ENCODE results near the gene AAGAB. TPM values are rescaled to one million over a fixed set of nuclear protein-coding genes. Genes with fewer than 3 reads are reported as not detected.
"Not testable (repeated sequence)": the region's sequence is repeated elsewhere in the genome, so short reads cannot be mapped to it uniquely, and the experiment has no call there.

Gene AAGAB
- total RNA-seq, 1 donor from 2014 or later: 90.8 TPM

DNA sequence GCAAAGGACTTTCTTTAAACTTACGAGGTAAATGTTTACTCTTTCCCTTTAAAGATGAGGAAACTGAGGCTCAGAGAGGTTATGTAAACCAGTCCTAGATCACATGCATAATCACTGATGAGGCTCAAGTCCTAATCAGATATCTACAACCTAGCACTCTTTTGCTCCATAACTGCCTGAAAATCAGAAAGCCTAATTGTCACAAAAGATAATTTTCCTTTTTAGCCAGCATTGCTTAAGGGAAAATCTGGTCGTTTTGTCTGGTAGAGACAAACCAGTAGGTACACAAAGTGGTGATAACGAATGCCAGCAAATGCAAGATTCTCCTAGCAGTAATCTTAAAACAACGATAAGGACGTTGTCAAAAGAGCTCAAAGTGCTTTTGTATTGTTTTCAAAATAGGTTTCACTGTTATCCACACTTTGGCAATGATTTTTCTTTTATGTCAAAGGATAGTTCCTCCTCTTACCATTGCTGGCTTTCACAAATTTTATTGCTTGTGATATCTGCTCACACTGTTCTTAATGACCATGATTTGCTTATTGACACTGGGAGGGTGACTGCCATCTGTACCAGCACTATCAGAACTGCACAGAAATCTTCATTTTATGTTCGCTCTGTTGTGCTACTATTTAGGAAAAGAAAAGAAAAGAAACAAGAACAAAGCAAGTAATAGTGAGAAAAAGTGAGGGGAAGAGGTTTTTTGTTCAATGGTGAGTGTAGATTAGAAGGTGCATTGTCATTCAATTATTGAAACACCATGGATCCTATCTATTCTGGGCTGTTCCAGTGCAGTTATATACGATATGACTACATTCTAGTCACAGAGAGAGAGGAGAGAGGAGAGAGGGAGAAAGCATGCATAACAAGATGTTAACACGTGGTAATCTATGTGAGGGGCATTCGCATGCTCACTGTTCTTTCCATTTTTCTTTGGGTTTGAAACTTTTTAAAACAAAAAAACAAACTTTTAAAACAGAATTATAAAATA, 13.8 kb upstream of the AAGAB start:
- Histone ChIP-seq H3K36me3 (ENCODE audit: control insufficient read depth, insufficient read depth, low read length) (no peaks in the 10 kb centered on the region), H3K4me3 (ENCODE audit: low read depth, low read length) (no peak overlapping the region), H3K27me3 (ENCODE audit: control insufficient read depth, insufficient read depth, low read length) (no peaks in the 10 kb centered on the region)
- FAIRE-seq: no peak
- no peak for DNase-seq (ENCODE audit: low read depth)
- TF ChIP-seq, protein P1, sequence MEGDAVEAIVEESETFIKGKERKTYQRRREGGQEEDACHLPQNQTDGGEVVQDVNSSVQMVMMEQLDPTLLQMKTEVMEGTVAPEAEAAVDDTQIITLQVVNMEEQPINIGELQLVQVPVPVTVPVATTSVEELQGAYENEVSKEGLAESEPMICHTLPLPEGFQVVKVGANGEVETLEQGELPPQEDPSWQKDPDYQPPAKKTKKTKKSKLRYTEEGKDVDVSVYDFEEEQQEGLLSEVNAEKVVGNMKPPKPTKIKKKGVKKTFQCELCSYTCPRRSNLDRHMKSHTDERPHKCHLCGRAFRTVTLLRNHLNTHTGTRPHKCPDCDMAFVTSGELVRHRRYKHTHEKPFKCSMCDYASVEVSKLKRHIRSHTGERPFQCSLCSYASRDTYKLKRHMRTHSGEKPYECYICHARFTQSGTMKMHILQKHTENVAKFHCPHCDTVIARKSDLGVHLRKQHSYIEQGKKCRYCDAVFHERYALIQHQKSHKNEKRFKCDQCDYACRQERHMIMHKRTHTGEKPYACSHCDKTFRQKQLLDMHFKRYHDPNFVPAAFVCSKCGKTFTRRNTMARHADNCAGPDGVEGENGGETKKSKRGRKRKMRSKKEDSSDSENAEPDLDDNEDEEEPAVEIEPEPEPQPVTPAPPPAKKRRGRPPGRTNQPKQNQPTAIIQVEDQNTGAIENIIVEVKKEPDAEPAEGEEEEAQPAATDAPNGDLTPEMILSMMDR (IDR thresholded peaks at IDR 0.05; ENCODE audit: insufficient read depth, low read length, severe bottlenecking): no peak

DNA sequence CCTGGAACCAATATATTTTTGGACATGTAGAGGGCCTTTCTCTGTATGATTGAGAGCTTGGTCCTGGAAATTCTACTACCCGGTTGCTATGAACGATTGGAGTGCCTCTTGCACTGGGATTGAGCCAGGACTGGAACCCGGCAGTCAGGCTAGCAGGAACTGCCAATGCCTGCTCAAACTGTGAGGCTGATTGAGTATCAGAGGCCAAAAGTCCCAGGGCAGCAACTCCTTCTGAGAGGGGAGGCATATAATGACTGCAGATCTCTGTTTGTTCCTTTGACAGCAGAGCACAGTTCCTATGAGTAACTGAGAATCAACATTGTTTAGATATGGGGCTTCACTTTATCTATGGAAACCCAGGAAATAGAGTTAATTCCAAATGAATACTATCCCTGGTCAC, 13.0 kb upstream of the AAGAB start:
- no peak for FAIRE-seq
- DNase-seq (ENCODE audit: low read depth): no peak
- no peaks in the 10 kb centered on the region for H3K36me3 ChIP-seq (ENCODE audit: control insufficient read depth, insufficient read depth, low read length)
- TF ChIP-seq, protein P1 (IDR thresholded peaks at IDR 0.05; ENCODE audit: insufficient read depth, low read length, severe bottlenecking): no peak
- H3K4me3 ChIP-seq (ENCODE audit: low read depth, low read length): no peak overlapping the region
- H3K27me3 ChIP-seq (ENCODE audit: control insufficient read depth, insufficient read depth, low read length): no peaks in the 10 kb centered on the region

DNA sequence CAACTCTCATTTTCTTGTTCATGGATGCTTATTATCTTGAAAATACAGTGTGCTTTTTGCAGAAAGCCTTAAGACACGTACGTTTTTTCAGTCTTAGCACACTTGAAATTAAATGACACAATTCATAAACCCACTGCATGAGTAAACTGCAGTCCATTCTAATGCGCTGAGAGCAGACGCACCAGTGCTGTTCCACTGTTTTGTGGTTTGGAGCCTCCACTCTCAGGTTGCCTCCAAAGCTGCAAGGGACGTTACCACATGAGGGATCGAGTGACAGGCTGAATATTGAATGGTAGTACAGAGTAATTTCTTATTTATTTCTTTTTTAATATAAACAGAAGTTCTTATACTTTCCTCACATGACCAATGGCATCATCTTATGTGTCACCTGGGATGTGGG, 12.4 kb upstream of the AAGAB start:
- FAIRE-seq (no peak), DNase-seq (ENCODE audit: low read depth) (no peak)
- Histone ChIP-seq H3K36me3 (ENCODE audit: control insufficient read depth, insufficient read depth, low read length) (no peaks in the 10 kb centered on the region), H3K27me3 (ENCODE audit: control insufficient read depth, insufficient read depth, low read length) (no peaks in the 10 kb centered on the region), H3K4me3 (ENCODE audit: low read depth, low read length) (no peak overlapping the region)
- TF ChIP-seq, protein P1 (IDR thresholded peaks at IDR 0.05; ENCODE audit: insufficient read depth, low read length, severe bottlenecking): no peak

DNA sequence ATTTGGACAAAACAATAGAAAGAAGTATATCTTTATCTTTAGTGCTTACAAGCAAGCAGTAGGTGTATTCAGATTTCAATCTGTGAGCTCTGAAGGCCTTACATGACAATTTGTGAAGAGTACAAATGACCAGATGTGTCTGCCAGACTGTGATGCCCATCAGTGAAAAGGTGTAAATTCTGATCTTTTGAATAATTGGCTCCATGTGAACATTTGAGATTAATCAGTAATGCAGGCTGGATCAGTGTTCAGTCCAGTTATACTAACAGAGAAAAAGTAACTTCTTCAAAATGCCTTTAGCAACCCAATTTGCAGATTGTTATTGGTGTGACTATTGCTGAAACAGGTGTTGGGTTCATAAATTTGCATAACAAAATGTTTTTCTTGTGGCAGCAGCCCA, 5.3 kb upstream of the AAGAB start:
- TF ChIP-seq, protein P1 (IDR thresholded peaks at IDR 0.05; ENCODE audit: insufficient read depth, low read length, severe bottlenecking): no peak
- Histone ChIP-seq H3K27me3 (ENCODE audit: control insufficient read depth, insufficient read depth, low read length) (no peaks in the 10 kb centered on the region), H3K36me3 (ENCODE audit: control insufficient read depth, insufficient read depth, low read length) (no peaks in the 10 kb centered on the region), H3K4me3 (ENCODE audit: low read depth, low read length) (no peak overlapping the region)
- no peak for FAIRE-seq
- no peak for DNase-seq (ENCODE audit: low read depth)

DNA sequence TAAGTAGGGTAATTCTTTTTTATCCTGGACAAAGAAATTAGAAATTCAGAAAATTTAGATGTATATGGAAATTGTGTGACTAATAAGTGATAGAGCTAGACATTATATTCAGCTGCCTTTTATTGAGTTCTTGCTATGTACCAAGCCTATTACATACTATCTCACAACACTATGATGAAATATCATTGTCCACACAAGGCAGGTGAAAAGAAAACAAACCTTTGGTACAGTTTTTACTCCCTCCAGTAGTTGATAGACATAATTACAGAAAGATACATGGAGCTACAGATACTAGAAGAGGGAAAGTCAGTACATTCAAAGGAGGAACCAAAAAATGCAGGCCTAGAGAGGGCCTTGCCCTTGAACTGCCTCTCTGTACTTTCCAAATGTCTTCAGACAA, 4.9 kb upstream of the AAGAB start:
- TF ChIP-seq, protein P1 (IDR thresholded peaks at IDR 0.05; ENCODE audit: insufficient read depth, low read length, severe bottlenecking): no peak
- Histone ChIP-seq H3K36me3 (ENCODE audit: control insufficient read depth, insufficient read depth, low read length) (no peaks in the 10 kb centered on the region), H3K27me3 (ENCODE audit: control insufficient read depth, insufficient read depth, low read length) (no peaks in the 10 kb centered on the region), H3K4me3 (ENCODE audit: low read depth, low read length) (no peak overlapping the region)
- DNase-seq (ENCODE audit: low read depth) (no peak), FAIRE-seq (no peak)

DNA sequence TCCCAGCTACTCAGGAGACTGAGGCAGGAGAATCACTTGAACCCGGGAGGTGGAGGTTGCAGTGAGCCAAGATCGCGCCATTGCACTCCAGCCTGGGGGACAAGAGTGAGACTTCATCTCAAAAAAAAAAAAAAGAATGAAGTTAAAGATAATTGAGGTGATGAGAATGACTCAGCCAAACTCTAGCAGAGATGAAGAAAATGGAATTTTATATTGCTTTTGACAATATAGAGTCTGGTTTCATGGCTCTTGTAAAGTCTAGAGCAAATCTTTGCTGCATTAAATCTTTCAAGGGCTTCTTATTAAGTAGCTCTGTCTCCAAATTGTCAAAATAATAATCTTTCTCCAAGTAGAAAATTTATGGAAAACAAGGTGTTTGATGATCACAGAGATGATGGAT, 4.0 kb upstream of the AAGAB start:
- H3K36me3 ChIP-seq (ENCODE audit: control insufficient read depth, insufficient read depth, low read length); DNase-seq (ENCODE audit: low read depth); FAIRE-seq; H3K4me3 ChIP-seq (ENCODE audit: low read depth, low read length); H3K27me3 ChIP-seq (ENCODE audit: control insufficient read depth, insufficient read depth, low read length): not testable (repeated sequence)

All from bronchial epithelial cell (primary cell).